ENCODE data around the gene ATXN8OS.

The ATXN8OS gene

GRCh38 chr13:70107498-70108281 is at the start of gene ATXN8OS:
Gene ATXN8OS (plus strand): TSS chr13:70107826.
- DNase-seq (ENCODE audit: low read depth): no peak
- in situ Hi-C loops (cut with HindIII; ENCODE audit: low sequenced_read_pairs): no loop called here
- peak within 1 kb of the TSS; percentile 42 for H3K4me3 ChIP-seq (ENCODE audit: low read depth, low read length)
- TF ChIP-seq, protein P1, sequence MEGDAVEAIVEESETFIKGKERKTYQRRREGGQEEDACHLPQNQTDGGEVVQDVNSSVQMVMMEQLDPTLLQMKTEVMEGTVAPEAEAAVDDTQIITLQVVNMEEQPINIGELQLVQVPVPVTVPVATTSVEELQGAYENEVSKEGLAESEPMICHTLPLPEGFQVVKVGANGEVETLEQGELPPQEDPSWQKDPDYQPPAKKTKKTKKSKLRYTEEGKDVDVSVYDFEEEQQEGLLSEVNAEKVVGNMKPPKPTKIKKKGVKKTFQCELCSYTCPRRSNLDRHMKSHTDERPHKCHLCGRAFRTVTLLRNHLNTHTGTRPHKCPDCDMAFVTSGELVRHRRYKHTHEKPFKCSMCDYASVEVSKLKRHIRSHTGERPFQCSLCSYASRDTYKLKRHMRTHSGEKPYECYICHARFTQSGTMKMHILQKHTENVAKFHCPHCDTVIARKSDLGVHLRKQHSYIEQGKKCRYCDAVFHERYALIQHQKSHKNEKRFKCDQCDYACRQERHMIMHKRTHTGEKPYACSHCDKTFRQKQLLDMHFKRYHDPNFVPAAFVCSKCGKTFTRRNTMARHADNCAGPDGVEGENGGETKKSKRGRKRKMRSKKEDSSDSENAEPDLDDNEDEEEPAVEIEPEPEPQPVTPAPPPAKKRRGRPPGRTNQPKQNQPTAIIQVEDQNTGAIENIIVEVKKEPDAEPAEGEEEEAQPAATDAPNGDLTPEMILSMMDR (IDR thresholded peaks at IDR 0.05; ENCODE audit: low read depth, low read length, missing control alignments): no peak

DNA sequence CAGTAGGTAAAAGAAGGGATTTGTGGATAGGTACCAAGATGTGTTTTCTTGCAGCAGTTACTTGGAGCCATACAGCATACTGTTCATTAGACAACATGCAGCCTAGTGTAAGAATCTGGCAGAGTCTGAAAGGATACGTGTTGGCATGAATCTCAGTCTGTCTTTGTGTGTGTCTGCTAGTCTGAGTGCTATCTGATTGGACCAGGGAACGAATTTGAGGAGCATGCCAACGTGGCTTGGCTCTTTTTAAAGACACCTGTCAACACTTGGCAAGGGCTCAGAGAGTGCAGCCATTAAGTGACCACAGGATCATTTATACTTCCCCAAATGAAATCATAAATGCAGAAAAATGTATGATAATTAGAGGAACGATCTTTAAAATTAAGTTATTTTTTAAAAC is 27.6 kb upstream of the ATXN8OS start:
- peak; percentile 11 for DNase-seq (ENCODE audit: low read depth)
- H3K4me3 ChIP-seq (ENCODE audit: low read depth, low read length): no peak overlapping the region
- TF ChIP-seq, protein P1 (IDR thresholded peaks at IDR 0.05; ENCODE audit: low read depth, low read length, missing control alignments): no peak
- in situ Hi-C loops (cut with HindIII; ENCODE audit: low sequenced_read_pairs): no loop called here

DNA sequence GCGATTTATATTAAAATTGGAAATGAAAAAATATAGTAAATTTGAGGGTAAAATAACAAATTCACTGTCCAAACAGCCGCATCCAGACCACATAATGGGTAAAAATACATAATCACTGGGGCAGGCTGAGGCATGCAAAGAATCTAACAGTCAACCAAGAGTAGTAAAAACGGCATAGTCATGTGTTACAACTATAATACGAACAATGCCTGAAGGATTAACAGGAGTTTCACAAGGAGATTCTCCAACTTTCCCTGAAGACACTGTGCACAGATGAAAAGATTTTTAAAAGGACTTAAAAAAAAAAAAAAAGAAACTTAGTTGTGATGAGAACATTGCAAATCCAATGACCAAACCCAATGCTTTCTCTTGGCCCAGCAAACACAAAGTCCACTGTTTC is 20.4 kb upstream of the ATXN8OS start:
- no peak for DNase-seq (ENCODE audit: low read depth)
- in situ Hi-C loops (cut with HindIII; ENCODE audit: low sequenced_read_pairs): no loop called here
- no peak overlapping the region for H3K4me3 ChIP-seq (ENCODE audit: low read depth, low read length)
- TF ChIP-seq, protein P1 (IDR thresholded peaks at IDR 0.05; ENCODE audit: low read depth, low read length, missing control alignments): no peak

DNA sequence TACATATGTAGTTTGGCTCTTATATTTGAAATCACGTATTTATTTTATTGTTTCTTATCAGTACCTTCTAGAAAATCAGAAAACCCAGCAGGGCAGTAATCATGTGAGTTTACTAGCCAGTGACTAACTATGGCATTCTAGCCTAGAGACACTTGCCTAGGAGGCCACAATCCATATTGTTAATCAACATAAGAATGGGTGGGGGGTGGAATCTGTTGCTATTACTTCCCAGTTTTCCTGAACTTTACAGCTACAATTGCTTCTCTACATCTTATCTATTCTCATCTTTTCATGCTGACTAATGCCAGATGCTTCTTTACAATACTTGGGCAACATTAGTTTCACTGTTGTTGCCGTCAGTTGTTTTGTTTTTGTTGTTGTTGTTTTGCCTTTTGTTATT is 18.7 kb upstream of the ATXN8OS start:
- no peak for DNase-seq (ENCODE audit: low read depth)
- no peak overlapping the region for H3K4me3 ChIP-seq (ENCODE audit: low read depth, low read length)
- in situ Hi-C loops (cut with HindIII; ENCODE audit: low sequenced_read_pairs): no loop called here
- TF ChIP-seq, protein P1 (IDR thresholded peaks at IDR 0.05; ENCODE audit: low read depth, low read length, missing control alignments): no peak

DNA sequence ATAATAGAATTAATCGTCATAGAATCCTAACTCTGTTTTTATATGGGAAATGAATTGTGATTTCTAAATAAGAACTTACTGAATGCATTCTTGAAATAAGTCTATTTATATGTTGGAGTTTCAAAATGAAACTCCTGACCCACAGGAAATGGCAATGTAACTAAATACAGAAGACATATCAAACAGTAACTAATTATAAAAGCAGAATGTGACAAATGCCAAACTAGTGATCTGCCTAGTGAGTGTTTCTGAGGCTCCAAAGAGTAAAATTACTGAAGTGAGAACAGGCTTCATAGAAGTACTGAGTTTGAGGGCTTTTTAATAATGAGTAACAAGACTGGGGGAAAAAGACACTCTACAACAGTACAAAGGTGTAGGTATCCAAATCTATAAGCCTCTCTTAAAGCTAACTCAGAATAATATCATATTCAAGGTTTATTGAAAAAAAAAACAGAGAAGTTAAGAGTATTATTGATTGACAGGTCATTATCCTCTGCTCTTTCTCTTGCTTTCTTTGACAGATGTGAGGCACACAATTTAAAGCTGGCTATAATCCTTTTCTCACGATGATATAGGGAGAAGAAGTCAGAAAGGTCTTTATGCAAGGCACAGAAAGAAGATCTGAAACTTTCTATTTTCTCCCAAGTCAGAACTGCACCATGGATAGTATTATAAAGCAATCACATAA is 17.4 kb upstream of the ATXN8OS start:
- TF ChIP-seq, protein P1 (IDR thresholded peaks at IDR 0.05; ENCODE audit: low read depth, low read length, missing control alignments): no peak
- DNase-seq (ENCODE audit: low read depth): no peak
- in situ Hi-C loops (cut with HindIII; ENCODE audit: low sequenced_read_pairs): no loop called here
- H3K4me3 ChIP-seq (ENCODE audit: low read depth, low read length): no peak overlapping the region

DNA sequence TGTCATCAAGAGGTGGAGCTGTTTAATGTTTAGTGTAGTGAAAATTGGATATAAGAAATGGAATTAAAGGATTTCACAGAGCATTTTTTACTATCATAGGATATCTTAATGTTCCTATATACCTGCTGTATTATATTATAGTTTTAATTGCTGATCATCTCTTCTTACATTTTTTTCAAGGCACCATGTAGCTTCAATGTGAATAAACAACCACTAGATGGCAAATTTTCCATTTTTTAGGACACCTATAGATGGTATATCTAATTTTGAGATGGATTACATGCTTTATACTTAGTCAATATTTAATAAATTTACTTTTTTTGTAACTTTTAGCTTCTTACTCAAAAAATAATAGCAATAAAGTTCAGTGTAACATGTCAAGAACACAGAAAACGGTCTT is 9.0 kb upstream of the ATXN8OS start:
- TF ChIP-seq, protein P1 (IDR thresholded peaks at IDR 0.05; ENCODE audit: low read depth, low read length, missing control alignments): peak; percentile 21
- DNase-seq (ENCODE audit: low read depth): no peak
- in situ Hi-C loops (cut with HindIII; ENCODE audit: low sequenced_read_pairs): no loop called here
- no peak overlapping the region for H3K4me3 ChIP-seq (ENCODE audit: low read depth, low read length)
